Measurements from ENCODE around the gene RNF13.

RNF13 gene

DNA sequence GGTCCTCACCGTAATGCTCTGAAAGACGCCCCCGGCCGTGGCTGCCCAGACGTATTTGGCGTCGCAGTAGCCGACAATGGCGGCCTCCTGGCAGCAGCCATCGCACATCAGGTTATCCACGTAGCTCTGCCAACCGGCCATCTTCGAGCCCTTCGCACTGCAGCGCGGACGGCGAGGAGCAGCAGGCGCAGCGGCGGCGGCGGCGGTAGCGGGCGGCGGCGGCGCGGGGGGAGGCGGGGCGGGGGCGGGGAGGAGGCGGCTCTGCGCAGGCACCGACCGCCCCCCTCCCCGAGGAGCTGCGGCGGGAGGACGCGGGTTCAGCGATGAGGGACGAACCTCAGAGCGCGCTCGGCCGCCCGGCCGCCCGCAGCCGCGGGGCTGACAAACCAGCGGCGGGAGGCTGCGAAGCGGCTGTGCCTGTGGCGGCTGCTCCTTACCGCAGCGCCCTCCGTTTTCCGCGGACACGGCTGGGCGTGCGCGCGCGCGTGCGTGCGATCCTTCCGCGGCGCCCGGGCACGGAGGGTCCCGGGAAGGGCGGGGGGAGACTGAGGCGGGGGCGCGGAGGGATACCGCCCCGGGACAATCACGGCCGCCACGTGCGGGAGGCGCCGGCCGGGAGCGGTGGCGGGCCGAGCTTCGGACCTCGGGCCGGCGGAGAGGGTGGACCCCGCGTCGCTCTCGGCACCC, 157.8 kb downstream of the RNF13 start, which contains the start of gene PFN2:
Gene PFN2, minus strand, starts transcription at position 180 of the 687 bp plus-strand sequence. Its CDS starts 39 bp downstream, at position 141.
- peak within 1 kb of the TSS; percentile 65 for H3K4me2 ChIP-seq (ENCODE audit: low read depth, low read length, poor library complexity, severe bottlenecking)
- H3K4me3 ChIP-seq (ENCODE audit: insufficient read depth, low read length, poor library complexity, severe bottlenecking): peak within 1 kb of the TSS; percentile 89
- H4K20me1 ChIP-seq (ENCODE audit: low read depth, low read length): no peaks in the 10 kb centered on the region
- no peaks in the 10 kb centered on the region for H3K27me3 ChIP-seq (ENCODE audit: low read length)
- H3K27ac ChIP-seq (ENCODE audit: low read depth, low read length): no peak within 1 kb of the TSS
- H3K9ac ChIP-seq (ENCODE audit: low read length): peak within 1 kb of the TSS; percentile 76
- peaks cover 30% of the 10 kb centered on the region; the same call in 1 of the 2 replicates for H3F3A ChIP-seq (ENCODE audit: insufficient read depth)
- H2AFZ ChIP-seq (ENCODE audit: low read depth, low read length, severe bottlenecking): peak within 1 kb of the TSS; percentile 95
- TF ChIP-seq, protein P1, sequence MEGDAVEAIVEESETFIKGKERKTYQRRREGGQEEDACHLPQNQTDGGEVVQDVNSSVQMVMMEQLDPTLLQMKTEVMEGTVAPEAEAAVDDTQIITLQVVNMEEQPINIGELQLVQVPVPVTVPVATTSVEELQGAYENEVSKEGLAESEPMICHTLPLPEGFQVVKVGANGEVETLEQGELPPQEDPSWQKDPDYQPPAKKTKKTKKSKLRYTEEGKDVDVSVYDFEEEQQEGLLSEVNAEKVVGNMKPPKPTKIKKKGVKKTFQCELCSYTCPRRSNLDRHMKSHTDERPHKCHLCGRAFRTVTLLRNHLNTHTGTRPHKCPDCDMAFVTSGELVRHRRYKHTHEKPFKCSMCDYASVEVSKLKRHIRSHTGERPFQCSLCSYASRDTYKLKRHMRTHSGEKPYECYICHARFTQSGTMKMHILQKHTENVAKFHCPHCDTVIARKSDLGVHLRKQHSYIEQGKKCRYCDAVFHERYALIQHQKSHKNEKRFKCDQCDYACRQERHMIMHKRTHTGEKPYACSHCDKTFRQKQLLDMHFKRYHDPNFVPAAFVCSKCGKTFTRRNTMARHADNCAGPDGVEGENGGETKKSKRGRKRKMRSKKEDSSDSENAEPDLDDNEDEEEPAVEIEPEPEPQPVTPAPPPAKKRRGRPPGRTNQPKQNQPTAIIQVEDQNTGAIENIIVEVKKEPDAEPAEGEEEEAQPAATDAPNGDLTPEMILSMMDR (IDR thresholded peaks at IDR 0.05; ENCODE audit: insufficient read depth, low read length, poor library complexity, severe bottlenecking): no peak
- no peak for TF ChIP-seq EZH2phosphoT487 (conservative IDR thresholded peaks at IDR 0.05; ENCODE audit: low read length)
- H3K79me2 ChIP-seq (ENCODE audit: insufficient read depth, low read length): no peaks in the 10 kb centered on the region
- H3K36me3 ChIP-seq (ENCODE audit: low read length): no peaks in the 10 kb centered on the region
- no peaks in the 10 kb centered on the region for H3K9me3 ChIP-seq (ENCODE audit: insufficient read depth, low read length)
- no peaks in the 10 kb centered on the region for H3K9me2 ChIP-seq (replicated peaks; ENCODE audit: insufficient read depth, low read length)

DNA sequence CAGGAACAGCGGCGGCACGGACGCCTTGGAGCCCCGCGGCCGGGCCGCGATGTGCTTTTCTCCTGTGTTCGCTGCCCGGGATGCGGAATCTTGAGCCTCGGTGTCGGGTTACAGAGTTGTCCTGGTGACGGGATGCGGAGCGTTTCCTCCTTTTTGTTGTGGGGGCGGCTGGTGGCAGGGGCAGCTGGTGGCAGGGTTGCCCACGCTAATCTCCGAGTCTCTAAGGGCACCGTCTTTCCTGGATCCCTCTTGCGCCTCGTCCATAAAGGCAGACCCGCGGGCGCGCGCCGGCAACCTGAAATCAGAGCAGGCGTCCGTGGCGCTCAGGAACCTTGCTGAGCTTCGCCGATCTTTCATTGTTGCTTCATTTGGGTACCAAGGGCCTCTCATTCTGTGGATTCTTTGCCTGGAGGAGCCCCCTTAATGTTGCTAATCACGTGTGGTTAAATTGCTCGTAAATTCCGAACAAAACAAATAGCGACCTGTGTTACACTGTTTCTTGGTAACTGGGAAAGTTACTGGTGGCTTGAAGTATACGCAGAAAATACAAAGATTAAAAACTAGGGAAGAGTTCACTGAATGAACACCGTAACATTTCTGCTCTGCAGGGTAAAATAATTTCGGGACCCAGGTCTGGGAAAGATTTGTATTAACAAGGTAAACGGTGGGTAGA, 158.5 kb downstream of the RNF13 start:
- Histone ChIP-seq H3K27me3 (ENCODE audit: low read length) (no peaks in the 10 kb centered on the region), H3K9ac (ENCODE audit: low read length) (peak overlapping the region; percentile 76), H3K9me2 (replicated peaks; ENCODE audit: insufficient read depth, low read length) (no peaks in the 10 kb centered on the region), H3F3A (ENCODE audit: insufficient read depth) (peaks cover 27% of the 10 kb centered on the region; the same call in 1 of the 2 replicates), H3K4me3 (ENCODE audit: insufficient read depth, low read length, poor library complexity, severe bottlenecking) (peak overlapping the region; percentile 89), H3K36me3 (ENCODE audit: low read length) (no peaks in the 10 kb centered on the region), H3K79me2 (ENCODE audit: insufficient read depth, low read length) (no peaks in the 10 kb centered on the region), H3K4me2 (ENCODE audit: low read depth, low read length, poor library complexity, severe bottlenecking) (peak overlapping the region; percentile 65), H4K20me1 (ENCODE audit: low read depth, low read length) (no peaks in the 10 kb centered on the region), H3K9me3 (ENCODE audit: insufficient read depth, low read length) (no peaks in the 10 kb centered on the region), H2AFZ (ENCODE audit: low read depth, low read length, severe bottlenecking) (peak overlapping the region; percentile 95), H3K27ac (ENCODE audit: low read depth, low read length) (no peak overlapping the region)
- no peak for TF ChIP-seq EZH2phosphoT487 (conservative IDR thresholded peaks at IDR 0.05; ENCODE audit: low read length)
- TF ChIP-seq, protein P1 (IDR thresholded peaks at IDR 0.05; ENCODE audit: insufficient read depth, low read length, poor library complexity, severe bottlenecking): no peak

DNA sequence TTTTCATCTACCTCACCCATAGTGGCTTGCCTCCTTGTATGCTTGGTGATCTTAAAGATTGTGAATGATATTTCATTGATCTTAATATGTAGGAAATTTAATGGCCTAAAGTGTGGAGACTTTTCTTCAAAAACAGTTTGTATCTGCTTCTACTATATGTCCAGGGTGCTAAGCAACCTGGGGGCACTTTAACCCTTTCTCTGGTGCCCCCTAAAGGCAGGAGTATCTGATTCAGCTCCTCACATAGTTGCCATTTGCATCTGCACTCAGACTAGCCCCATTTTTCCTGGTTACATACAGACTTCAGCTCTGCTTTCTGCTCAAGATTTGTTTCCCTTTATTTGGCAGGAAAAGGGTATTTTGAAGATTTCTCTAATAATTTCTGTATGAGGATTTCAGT, 162.9 kb downstream of the RNF13 start:
- Histone ChIP-seq H3F3A (ENCODE audit: insufficient read depth) (peaks cover 13% of the 10 kb centered on the region; the same call in 1 of the 2 replicates), H3K9me2 (replicated peaks; ENCODE audit: insufficient read depth, low read length) (no peaks in the 10 kb centered on the region), H3K27ac (ENCODE audit: low read depth, low read length) (no peak overlapping the region)

More for the DNA sequence above, 162.9 kb downstream of the RNF13 start:
- Histone ChIP-seq H3K9me3 (ENCODE audit: insufficient read depth, low read length) (no peaks in the 10 kb centered on the region), H3K4me3 (ENCODE audit: insufficient read depth, low read length, poor library complexity, severe bottlenecking) (no peak overlapping the region), H3K9ac (ENCODE audit: low read length) (no peak overlapping the region), H3K79me2 (ENCODE audit: insufficient read depth, low read length) (no peaks in the 10 kb centered on the region), H3K36me3 (ENCODE audit: low read length) (no peaks in the 10 kb centered on the region), H3K27me3 (ENCODE audit: low read length) (no peaks in the 10 kb centered on the region), H3K4me2 (ENCODE audit: low read depth, low read length, poor library complexity, severe bottlenecking) (no peak overlapping the region), H4K20me1 (ENCODE audit: low read depth, low read length) (no peaks in the 10 kb centered on the region), H2AFZ (ENCODE audit: low read depth, low read length, severe bottlenecking) (no peak overlapping the region)
- TF ChIP-seq EZH2phosphoT487 (conservative IDR thresholded peaks at IDR 0.05; ENCODE audit: low read length): no peak
- TF ChIP-seq, protein P1 (IDR thresholded peaks at IDR 0.05; ENCODE audit: insufficient read depth, low read length, poor library complexity, severe bottlenecking): peak; percentile 18
